HG02642 (cell line): ENCODE measurements around the gene ADRB1.

Experiments
- ATAC-seq: cut with Tn5 transposase; IDR thresholded peaks from one replicate; pipeline ENCODE4 v1.9.1; 2021; ENCODE audit warnings: mild to moderate bottlenecking; ENCODE audit not compliant: unreplicated experiment, poor library complexity

ADRB1 gene

DNA sequence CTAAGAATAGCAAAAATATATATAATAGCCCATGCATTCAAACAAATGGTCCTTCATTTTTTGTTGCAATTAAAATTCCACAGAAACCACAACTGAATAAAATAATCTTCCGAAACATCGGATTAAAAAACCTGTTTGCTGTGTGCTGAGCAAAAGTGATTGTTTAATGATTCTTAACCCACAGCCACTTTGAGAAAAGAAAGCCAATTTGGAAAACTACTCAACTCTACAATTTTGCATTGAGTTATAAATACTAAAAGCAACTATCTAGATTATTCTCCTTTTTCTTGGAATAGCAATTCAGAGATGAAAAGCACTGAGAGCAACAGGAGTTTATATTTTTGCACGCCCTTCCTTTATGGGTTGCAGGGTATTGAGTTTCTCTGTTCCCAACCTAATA lies 8.0 kb downstream of the ADRB1 start:
- no peak for ATAC-seq

DNA sequence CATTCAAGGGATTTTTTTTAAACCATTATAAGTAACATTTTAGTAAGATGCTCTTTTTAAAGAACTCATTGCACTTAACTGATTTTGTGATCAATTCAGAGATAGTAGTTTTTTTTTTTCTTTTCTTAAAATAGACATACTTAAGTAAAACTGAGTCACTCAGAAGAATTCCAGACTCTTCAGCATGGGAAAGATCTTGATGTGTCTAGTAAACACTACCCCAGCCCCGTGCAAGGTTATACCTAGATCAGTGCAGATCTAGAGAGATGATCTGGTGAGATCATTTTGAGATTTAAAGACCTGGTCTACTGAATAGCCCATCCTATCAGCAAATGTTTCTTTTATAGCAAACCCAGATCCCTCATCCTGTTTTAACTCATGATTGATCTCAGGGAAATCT lies 8.6 kb downstream of the ADRB1 start:
- ATAC-seq, result no peak

DNA sequence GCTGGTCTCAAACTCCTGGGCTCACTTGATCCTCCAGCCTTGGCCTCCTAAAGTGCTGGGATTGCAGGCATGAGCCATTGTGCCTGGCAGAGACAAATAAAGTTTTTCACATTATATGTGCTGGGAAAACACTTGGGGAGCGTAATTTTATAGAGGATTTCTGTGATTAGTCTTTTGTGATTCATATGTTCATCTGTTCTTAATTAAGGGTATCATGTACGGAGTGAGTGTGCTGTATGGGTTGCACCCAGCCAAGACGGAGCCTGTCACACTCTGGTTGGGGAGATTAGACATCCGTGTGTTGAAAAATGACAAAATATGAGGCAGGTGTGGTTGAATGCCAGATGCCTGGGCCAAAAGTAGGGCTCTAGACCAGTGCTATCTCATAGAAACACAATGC lies 10.3 kb downstream of the ADRB1 start:
- ATAC-seq, result no peak

DNA sequence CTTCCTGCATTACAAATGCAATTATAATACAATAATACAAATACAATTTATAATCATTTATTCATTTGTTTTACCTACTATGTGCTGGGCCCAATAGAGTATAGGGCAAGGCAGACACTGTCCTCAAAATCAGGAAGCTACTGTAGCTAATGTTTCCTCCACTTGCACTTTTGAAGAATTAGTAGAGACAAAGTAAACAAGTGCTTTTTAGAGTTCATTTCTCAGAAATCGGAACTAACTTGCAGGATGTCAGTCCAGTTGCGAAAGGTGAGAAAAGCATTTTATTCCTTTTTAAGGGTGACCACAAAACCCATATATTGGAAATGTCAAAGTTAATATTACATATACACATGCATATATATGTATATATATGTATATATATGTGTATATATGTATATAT lies 14.2 kb downstream of the ADRB1 start:
- ATAC-seq, result no peak

DNA sequence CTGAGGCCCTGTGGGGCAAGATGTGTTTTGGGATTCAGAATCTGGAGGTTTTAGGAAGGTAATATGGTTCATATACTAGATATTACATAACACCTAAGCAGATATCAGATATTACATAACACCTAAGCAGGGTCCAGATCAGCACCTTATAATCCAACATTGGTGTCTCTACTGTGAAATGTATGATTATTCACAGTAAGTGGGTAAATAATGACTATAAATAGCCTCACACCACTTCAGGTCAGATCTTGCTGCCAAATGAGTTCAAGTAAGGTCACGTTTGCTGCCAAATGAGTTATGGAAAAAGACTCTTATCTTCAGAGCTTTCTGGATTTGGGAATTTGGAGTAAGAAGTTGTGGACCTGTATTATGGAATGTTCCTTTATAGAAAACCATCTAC lies 14.6 kb downstream of the ADRB1 start:
- no peak for ATAC-seq

DNA sequence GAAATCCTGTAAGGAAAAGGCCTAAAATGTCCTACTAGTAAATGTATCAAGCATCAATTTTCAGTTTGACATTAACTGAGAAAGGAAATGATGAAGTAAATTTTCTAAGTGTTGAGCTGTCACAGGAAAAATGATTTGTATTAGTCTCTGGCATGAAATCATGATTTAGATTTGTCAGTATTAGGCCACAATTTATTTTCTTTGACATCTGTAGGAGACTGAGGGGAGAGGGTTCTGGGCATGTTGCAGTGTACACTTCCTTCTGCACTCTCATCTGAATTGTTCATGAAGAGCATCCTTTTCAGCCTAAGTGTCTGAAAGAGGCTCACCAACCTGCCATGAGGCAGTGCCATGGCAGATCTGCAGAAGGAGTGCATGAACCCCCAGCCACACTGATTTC lies 15.9 kb downstream of the ADRB1 start:
- ATAC-seq, result no peak

DNA sequence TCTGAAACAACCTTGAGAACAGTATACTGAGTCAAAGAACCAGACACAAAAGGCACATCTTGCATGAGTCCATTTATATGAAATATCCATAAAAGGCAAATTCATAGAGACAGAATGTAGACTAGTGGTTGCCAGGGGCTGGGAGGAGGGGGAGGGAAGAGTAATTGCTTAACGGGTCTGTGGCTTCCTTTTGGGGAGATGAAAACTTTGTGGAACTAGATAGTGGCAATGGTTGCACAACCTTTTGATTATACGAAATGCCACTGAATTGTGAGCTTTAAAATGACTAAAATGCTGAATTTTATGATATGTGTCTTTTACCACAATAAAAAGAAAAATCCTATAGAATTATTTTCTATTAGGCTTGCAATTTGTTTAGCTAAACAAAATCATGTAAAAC lies 16.8 kb downstream of the ADRB1 start:
- no peak for ATAC-seq

DNA sequence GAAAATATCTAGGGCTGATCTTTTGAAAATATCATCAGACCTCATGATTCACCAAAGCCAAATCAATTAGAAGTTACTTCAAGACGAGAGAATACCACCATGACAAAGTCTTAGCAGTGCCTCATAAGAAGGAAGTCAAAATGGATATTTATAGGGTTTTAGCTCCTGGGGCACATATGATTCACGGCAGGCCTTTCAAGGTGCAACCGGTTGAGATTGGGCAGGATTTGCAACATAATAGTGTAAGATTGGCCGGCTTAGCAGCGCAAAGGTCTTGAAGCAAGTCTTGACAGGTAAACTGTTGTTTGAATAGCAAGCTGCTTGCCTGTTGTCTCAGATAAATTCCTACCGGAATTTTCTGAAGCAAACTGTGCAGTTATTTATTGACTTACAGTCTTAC lies 17.5 kb downstream of the ADRB1 start:
- ATAC-seq, result no peak

DNA sequence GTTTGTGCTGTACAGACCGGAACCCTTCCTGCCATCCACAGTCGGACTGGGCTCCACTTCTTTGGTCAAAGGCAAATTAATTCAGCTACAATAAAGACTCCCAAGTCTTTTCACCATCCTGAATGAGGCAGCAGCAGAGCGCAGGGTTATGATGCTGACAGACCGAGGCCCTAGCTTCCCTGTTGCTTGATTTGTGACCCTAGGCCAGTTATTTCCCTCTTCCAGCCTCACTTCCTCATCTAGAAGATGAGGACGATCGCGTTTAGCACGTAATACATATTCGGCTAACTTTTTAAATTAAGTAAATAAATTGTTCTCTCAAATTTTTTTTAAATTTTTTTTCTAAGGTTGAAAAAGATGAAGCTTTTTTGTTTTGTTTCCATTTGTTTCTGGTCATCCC lies 18.1 kb downstream of the ADRB1 start:
- ATAC-seq, result no peak

DNA sequence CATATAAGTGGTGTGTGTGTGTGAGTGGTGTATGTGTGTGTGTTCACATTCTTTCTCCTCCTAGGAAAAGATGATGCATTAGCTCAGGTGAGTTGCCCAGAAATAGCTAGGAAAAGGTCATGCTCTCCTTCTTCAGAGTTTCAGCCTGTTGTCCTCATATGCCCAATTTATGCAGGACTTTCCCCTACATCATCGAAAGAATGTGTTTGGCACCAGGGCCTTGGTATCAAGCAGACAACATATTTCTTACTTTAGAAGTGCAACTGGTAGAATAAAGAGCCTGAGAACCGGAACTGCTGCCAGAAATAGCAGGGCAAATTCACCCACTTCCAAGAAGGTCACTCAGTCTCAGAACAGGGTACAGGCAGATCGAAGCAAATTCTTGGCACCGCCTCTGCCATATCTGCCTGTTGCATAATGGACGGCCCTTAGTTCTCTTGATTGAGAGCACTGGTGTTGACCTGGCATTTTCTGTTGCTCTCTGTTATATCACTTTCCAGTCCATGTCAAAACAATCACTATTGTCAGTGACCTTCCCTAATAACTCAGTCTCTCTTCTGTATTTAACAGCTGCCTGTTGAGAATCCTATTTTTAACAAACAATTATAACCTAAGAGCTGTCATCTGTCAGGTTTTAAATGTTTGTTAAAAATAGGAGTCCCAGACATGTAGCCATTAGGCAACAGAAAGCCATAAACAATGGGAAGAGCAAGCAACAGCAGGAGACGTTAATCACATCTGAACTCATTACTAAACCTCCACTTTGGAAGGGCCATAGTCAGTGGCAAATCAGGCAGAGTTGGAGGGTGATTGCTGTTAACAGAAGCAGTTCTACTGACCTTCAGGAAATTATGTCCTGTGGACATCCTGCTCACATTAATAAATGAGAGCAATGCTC lies 20.7 kb downstream of the ADRB1 start:
- ATAC-seq, result no peak

DNA sequence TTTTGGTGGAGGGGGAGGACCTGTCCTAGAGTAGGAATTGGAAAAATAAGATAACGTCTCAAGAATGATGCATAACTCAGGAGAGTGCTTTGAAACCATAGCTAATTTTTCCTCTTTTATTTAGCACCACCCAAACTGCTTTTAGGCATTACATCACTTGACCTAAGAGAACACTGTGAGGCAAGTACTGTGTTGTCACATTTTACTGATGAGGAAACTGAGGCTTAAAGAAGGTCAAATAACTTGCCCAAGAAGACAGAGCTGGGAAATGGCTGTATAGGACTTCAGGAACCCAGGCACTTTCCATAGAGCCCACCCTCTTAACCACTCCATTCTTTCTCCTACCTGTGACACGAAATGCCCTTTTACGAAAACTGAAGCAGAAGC lies 21.4 kb downstream of the ADRB1 start:
- no peak for ATAC-seq

DNA sequence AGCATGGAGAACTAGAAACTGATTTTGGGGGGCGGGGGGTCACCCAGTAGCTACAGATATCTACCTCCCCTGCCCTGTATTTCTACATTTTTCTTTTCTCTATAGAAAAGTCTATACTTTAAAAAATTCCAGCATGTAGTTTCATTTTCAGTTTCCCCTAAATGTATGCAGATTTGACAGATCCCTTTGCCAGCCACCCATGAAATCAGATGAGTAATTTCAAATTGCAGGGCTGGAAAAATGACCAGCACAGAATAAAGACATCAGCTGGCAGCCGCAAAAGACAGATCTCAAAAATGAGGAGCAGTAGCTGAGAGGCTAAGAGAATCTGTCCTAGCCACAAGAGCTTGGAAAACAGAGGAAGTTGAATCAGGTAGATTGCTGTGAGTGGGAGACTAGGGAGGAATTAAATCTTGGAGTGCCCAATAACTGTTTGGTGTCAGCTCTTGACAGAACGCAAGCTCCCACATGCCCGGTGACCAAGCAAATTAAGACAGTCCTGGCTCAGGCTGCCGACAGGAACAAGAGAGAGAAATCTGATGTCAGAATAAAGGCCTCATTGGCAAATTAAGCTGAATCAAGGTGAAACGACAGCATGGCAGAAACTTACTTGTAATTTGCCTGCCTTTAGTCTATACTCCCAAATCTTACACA lies 24.5 kb downstream of the ADRB1 start:
- ATAC-seq, result no peak

DNA sequence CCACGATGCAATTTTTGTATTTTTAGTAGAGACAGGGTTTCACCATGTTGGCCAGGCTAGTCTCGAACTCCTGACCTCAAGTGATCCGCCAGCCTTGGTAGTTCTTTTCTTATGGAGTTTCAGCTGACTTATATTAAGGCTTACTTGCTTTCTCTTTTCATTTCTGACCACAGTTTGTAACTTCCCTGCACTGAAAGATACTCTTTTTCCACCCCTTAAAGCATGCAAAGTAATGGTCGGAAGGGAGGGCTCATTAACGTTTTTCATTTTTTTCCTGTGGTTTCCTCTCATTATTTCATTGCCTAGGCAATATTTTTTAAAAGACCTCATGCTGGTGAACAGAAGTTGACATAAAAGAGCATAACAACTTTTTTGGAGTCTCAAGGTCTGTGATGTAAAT lies 27.0 kb downstream of the ADRB1 start:
- ATAC-seq, result no peak

DNA sequence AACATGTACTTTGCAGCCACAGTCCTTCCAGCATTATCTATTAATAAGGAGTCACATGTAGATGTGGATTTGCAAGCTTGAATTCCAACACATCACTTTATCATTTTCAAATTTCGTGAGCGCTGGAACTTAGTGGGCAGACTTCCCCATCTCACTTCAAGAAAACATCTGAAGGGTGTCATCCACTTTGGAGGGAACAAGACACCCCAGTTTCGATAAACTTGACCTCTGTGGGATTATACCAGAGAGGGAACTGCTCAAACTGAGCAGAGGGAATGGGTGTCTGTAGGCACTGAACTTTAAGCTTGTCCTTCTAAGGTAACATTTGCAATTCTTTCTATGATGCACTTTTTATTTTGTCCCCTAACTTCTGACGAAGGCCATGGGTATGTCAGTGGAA lies 27.5 kb downstream of the ADRB1 start:
- ATAC-seq, result no peak

DNA sequence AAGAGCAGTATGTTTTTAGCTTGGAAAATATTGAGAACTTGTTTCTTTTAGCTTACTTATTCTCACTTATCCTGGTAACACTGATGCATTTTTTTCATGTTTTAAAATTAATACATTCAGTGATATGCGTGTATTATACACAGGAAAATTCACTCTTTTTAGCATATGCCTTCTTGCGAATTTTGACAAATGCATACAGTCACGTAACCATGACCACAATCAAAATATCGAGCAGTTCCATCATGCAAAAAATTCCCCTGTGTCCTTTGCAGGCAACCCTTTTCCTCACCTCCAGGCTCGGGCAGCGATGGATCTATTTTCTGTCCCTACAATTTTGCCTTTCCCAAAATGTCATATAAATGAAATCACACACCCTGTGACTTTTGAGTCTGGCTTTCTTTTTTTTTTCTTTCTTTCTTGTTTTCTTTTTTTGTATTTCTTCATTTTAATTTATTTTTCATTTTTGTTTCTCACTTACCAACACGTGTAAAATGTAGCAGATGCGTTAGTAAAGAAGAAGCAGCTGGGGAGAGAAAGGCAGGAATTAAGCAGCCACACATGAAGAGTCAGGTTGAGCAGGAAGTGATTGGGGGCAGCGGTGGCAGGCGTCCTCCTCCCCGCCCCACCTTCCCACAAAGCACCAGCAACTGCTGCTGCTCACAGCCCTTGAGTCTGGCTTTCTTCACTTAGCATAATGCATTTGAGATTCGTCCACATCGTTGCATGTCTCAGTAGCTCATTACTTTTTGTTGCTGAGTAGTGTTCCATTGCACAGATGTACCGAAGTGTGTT lies 29.9 kb downstream of the ADRB1 start:
- peak; percentile 45 for ATAC-seq

DNA sequence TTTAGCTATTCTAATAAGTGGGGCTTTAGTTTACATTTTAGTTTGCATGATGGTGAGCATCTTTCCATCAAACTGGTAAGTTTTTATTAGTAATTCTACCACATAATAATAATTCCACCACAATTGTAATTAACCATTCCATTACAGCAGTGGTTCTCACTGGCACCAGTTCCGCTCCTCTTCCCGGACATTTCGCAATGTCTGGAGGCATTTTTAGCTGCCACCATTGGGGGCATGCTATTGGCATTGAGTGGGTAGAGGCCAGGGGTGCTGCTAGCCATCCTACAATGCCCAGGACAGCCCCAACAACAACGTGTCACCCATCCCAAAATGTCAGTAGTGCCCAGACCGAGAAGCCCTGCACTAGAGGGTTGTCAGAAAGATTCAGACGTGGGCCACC lies 31.4 kb downstream of the ADRB1 start:
- ATAC-seq, result no peak

DNA sequence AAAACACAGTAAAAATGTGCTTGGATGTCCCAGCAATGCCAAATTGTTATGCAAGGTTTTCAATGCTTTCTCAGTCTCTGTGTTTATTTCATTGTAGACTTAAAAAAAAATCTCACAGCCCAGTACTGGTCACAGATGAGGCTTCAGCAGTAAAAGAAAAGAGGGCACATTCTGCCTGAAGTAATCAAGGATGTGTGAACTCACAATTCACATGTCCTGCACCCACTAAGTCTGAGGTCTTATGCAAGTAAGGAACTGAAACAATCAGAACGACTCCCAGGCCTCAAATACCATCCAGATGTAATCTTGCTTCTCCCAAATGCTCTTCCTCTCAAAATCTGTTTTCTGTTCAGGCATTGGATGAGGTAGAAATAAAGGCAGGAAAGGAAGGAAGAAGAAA lies 33.7 kb downstream of the ADRB1 start:
- ATAC-seq, result no peak

DNA sequence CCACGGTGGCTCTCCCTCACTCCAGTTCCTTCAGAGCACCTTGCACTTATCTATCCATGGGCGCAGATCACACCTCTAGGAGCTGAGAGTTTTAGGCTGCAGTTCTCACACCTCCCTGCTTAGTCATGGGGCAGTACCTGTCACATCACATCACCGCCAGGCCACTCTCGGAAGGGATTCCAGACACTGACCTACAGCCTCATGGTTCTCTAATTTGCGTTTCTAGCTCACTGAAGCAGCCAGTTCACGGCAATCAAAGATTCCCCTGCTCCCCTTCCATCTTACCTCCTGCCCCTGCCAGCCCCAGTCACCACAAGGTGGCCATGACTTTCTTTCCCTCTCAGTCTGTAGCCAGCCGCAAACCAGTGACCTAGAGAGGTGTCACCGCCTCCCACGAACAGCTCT lies 34.2 kb downstream of the ADRB1 start:
- ATAC-seq, result no peak

DNA sequence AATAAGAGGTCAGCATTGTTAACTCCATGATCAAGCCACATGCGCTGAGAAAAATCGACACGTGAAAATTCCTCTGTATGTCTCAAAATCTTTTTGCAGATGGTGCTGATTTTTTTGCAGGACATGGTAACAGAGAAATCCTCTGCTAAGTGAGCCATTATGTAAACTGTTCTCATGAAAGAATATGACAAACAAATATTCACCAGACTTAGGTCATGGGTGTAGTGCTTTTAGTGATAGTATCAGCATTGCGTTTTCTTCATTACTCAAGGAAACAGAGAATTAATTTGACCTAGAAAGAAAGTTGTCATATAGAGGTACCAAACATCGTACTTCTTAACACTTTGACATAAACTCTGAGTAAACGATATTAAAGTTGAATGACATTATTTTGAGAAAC lies 34.7 kb downstream of the ADRB1 start:
- no peak for ATAC-seq

DNA sequence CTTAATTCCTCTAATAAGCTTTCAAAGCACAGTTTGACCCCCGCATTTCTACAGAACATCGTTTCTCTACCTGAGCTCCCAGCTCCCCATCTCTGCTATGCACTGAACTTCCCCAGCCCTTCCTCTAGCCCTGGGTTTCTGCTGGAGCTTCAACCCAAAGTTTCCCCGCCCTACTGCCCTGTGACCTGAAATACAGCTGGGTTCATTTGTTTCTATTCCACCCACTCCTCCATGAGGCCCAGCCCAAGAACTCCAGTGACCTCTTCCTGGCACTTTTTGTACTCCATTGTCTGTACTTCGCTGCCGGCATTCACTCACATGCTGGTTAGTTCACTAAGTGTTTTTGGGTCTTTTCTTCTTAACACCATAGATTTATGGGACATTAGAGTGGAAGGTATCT lies 35.8 kb downstream of the ADRB1 start:
- ATAC-seq, result no peak

DNA sequence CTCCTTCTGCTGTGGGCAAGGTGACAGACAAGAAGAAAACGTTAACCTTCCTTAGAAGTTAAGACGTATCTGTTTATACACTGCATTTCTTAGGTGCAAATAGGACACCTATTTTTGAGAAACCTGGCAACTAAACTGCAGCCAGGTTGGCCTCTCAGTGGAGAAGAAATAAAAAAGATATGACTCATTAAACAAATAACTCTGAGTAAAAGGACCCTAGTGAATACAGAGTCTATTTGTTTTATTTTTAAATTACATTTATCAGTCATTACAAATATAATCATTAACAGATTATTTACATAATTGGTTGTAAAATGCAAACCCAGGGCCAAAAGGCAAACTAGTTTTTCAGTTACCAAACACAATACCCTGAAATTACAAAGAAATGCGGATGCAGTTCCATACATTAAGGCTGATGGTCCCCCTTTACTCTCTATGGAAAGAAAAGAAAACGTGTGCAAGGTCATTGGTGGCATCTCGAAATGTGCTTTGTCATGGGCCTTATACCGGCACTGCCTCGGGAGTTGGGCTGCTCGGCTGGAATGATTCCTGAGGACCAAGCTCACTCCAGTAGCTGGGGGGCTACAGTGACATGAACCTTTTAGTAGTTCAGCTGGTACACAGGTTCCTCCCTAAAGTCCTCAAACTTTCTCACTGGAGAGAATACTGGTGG lies 38.4 kb downstream of the ADRB1 start:
- no peak for ATAC-seq
